SK-N-SH (cell line): ENCODE data around the gene ZNF684.

Source experiments
- CHD2 ChIP-seq: fragments of 150-350 bp; IDR thresholded peaks from 2 replicates; pipeline ENCODE4 v1.6.1; 2018; ENCODE audit warnings: low read length; ENCODE audit not compliant: partially characterized antibody
- EP300 ChIP-seq, 2 experiments: IDR thresholded peaks; 2 replicates each; pipeline versions ENCODE4 v1.4.0 to v1.6.1; 2012; ENCODE audit warnings: borderline replicate concordance in 1 of 2, low read depth in 1 of 2, low read length in 1 of 2
- GABPA ChIP-seq: IDR thresholded peaks from 2 replicates; pipeline ENCODE4 v1.4.0; 2012; ENCODE audit warnings: low read depth, mild to moderate bottlenecking
- POLR2AphosphoS5 ChIP-seq: IDR thresholded peaks from 2 replicates; pipeline ENCODE4 v1.6.1; 2012; ENCODE audit warnings: low read depth, low read length
- RAD21 ChIP-seq: IDR thresholded peaks from 2 replicates; pipeline ENCODE4 v1.6.1; 2012; ENCODE audit warnings: mild to moderate bottlenecking, low read length
- SMC3 ChIP-seq: IDR thresholded peaks from 2 replicates; pipeline ENCODE4 v1.6.1; 2012; ENCODE audit warnings: low read depth, low read length, improper control_type of control experiment
- TAF1 ChIP-seq: IDR thresholded peaks from 2 replicates; pipeline ENCODE4 v1.6.1; 2012; ENCODE audit warnings: low read depth, mild to moderate bottlenecking, low read length, moderate library complexity, borderline replicate concordance
- TEAD4 ChIP-seq: IDR thresholded peaks from 2 replicates; pipeline ENCODE4 v1.4.0; 2012; ENCODE audit warnings: mild to moderate bottlenecking, borderline replicate concordance; ENCODE audit not compliant: insufficient read depth
- TF ChIP-seq, protein P1 (sequence below): fragments of 200-600 bp; sonication (generic); IDR thresholded peaks from 2 replicates; pipeline ENCODE4 v1.6.1; 2017; ENCODE audit warnings: antibody characterized with exemption, mild to moderate bottlenecking, moderate library complexity
- TF ChIP-seq, protein P2 (sequence below): fragments of 150-350 bp; IDR thresholded peaks from 2 replicates; pipeline ENCODE4 v1.6.1; 2017; ENCODE audit warnings: antibody characterized with exemption, low read length, low read depth, borderline replicate concordance
- TF ChIP-seq, protein P3 (sequence below): IDR thresholded peaks from 2 replicates; pipeline ENCODE4 v1.4.0; 2012; ENCODE audit warnings: low read depth, borderline replicate concordance

DNA sequence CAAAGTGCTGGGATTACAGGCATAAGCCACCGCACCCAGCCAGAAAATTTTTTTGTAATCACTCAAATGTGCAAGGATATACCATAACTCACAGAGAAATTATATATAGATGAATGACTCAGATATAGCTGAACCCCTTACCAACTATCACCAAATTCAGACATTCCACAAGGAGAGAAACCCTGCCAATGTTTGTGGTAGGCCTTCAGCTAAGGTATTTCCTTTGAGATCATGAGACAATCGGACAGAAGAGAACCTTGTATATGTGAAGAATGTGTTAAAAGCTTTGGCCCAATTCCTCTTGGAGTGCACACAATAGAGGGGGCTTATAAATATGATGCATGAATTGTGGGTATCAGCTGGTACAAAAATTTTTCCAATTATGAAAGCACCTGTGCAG is 50.7 kb downstream of the ZNF684 start:
- TF ChIP-seq, protein P1, sequence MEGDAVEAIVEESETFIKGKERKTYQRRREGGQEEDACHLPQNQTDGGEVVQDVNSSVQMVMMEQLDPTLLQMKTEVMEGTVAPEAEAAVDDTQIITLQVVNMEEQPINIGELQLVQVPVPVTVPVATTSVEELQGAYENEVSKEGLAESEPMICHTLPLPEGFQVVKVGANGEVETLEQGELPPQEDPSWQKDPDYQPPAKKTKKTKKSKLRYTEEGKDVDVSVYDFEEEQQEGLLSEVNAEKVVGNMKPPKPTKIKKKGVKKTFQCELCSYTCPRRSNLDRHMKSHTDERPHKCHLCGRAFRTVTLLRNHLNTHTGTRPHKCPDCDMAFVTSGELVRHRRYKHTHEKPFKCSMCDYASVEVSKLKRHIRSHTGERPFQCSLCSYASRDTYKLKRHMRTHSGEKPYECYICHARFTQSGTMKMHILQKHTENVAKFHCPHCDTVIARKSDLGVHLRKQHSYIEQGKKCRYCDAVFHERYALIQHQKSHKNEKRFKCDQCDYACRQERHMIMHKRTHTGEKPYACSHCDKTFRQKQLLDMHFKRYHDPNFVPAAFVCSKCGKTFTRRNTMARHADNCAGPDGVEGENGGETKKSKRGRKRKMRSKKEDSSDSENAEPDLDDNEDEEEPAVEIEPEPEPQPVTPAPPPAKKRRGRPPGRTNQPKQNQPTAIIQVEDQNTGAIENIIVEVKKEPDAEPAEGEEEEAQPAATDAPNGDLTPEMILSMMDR: no peak
- TF ChIP-seq CHD2 (no peak), TAF1 (no peak), RAD21 (no peak), EP300 (IDR thresholded peaks at IDR 0.05; ENCODE audit: borderline replicate concordance in 1 of 2, low read depth in 1 of 2, low read length in 1 of 2) (no peak), GABPA (no peak), SMC3 (no peak), POLR2AphosphoS5 (no peak), TEAD4 (no peak)
- TF ChIP-seq, protein P2, sequence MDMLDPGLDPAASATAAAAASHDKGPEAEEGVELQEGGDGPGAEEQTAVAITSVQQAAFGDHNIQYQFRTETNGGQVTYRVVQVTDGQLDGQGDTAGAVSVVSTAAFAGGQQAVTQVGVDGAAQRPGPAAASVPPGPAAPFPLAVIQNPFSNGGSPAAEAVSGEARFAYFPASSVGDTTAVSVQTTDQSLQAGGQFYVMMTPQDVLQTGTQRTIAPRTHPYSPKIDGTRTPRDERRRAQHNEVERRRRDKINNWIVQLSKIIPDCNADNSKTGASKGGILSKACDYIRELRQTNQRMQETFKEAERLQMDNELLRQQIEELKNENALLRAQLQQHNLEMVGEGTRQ: no peak
- TF ChIP-seq, protein P3, sequence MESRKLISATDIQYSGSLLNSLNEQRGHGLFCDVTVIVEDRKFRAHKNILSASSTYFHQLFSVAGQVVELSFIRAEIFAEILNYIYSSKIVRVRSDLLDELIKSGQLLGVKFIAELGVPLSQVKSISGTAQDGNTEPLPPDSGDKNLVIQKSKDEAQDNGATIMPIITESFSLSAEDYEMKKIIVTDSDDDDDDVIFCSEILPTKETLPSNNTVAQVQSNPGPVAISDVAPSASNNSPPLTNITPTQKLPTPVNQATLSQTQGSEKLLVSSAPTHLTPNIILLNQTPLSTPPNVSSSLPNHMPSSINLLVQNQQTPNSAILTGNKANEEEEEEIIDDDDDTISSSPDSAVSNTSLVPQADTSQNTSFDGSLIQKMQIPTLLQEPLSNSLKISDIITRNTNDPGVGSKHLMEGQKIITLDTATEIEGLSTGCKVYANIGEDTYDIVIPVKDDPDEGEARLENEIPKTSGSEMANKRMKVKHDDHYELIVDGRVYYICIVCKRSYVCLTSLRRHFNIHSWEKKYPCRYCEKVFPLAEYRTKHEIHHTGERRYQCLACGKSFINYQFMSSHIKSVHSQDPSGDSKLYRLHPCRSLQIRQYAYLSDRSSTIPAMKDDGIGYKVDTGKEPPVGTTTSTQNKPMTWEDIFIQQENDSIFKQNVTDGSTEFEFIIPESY: no peak
